ENCODE measurements around the gene RIMS1.

RIMS1 gene

GRCh38 chr6:71982389-71982788 lies 96.0 kb downstream of the RIMS1 start:
- Histone ChIP-seq H3K9me2 (ENCODE audit: low read depth, low read length) (no peaks in the 10 kb centered on the region), H3K27ac (ENCODE audit: low read depth, low read length, poor library complexity, severe bottlenecking) (no peak overlapping the region), H3K36me3 (ENCODE audit: insufficient read depth, low read length) (no peaks in the 10 kb centered on the region), H4K20me1 (ENCODE audit: insufficient read depth, low read length) (no peaks in the 10 kb centered on the region), H3K27me3 (ENCODE audit: insufficient read depth, low read length) (no peaks in the 10 kb centered on the region), H3K4me1 (ENCODE audit: insufficient read depth, low read length, severe bottlenecking) (no peaks in the 10 kb centered on the region), H3K4me2 (ENCODE audit: low read length) (no peak overlapping the region), H3K79me2 (ENCODE audit: insufficient read depth, low read length) (no peaks in the 10 kb centered on the region), H3K9ac (ENCODE audit: low read length) (no peak overlapping the region), H3K4me3 (ENCODE audit: low read depth, low read length, poor library complexity, severe bottlenecking) (no peak overlapping the region), H2AFZ (ENCODE audit: low read length) (no peak overlapping the region), H3K9me3 (ENCODE audit: low read length) (no peaks in the 10 kb centered on the region), H3F3A (ENCODE audit: insufficient read depth, low read length) (no peaks in the 10 kb centered on the region)
- TF ChIP-seq, protein P1, sequence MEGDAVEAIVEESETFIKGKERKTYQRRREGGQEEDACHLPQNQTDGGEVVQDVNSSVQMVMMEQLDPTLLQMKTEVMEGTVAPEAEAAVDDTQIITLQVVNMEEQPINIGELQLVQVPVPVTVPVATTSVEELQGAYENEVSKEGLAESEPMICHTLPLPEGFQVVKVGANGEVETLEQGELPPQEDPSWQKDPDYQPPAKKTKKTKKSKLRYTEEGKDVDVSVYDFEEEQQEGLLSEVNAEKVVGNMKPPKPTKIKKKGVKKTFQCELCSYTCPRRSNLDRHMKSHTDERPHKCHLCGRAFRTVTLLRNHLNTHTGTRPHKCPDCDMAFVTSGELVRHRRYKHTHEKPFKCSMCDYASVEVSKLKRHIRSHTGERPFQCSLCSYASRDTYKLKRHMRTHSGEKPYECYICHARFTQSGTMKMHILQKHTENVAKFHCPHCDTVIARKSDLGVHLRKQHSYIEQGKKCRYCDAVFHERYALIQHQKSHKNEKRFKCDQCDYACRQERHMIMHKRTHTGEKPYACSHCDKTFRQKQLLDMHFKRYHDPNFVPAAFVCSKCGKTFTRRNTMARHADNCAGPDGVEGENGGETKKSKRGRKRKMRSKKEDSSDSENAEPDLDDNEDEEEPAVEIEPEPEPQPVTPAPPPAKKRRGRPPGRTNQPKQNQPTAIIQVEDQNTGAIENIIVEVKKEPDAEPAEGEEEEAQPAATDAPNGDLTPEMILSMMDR (IDR thresholded peaks at IDR 0.05; ENCODE audit: low read length): no peak
- TF ChIP-seq EZH2 (IDR thresholded peaks at IDR 0.05; ENCODE audit: borderline replicate concordance, low read length): no peak

DNA sequence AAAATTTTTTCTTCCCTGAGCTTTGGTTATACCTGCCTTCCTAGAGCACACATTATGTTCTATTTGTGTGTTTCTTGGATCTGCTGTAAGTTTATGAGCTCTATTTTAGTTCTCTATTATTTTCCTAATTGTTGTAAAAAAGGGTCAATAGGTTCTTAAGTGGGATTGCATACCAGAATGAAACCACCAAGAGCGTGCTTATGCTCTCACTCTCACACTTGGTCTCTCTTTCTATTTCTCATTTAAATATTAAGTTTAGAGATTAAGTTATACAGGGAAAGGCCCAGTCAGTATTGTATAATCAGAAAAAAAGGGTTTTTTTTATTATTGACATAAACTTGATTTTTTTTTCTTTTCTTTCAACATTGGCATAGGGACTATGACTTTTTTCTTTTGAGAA lies 96.8 kb downstream of the RIMS1 start:
- no peaks in the 10 kb centered on the region for H3K36me3 ChIP-seq (ENCODE audit: insufficient read depth, low read length)
- no peak overlapping the region for H3K4me3 ChIP-seq (ENCODE audit: low read depth, low read length, poor library complexity, severe bottlenecking)
- no peaks in the 10 kb centered on the region for H3K9me2 ChIP-seq (ENCODE audit: low read depth, low read length)
- H2AFZ ChIP-seq (ENCODE audit: low read length): no peak overlapping the region
- H3K79me2 ChIP-seq (ENCODE audit: insufficient read depth, low read length): no peaks in the 10 kb centered on the region
- H3F3A ChIP-seq (ENCODE audit: insufficient read depth, low read length): no peaks in the 10 kb centered on the region
- no peak overlapping the region for H3K27ac ChIP-seq (ENCODE audit: low read depth, low read length, poor library complexity, severe bottlenecking)
- no peaks in the 10 kb centered on the region for H3K9me3 ChIP-seq (ENCODE audit: low read length)
- H4K20me1 ChIP-seq (ENCODE audit: insufficient read depth, low read length): no peaks in the 10 kb centered on the region
- H3K4me2 ChIP-seq (ENCODE audit: low read length): no peak overlapping the region
- H3K9ac ChIP-seq (ENCODE audit: low read length): no peak overlapping the region
- H3K4me1 ChIP-seq (ENCODE audit: insufficient read depth, low read length, severe bottlenecking): no peaks in the 10 kb centered on the region
- TF ChIP-seq, protein P1 (IDR thresholded peaks at IDR 0.05; ENCODE audit: low read length): no peak
- TF ChIP-seq EZH2 (IDR thresholded peaks at IDR 0.05; ENCODE audit: borderline replicate concordance, low read length): no peak
- H3K27me3 ChIP-seq (ENCODE audit: insufficient read depth, low read length): no peaks in the 10 kb centered on the region

GRCh38 chr6:71994705-71995271 lies 108.4 kb downstream of the RIMS1 start:
- H3K9me2 ChIP-seq (ENCODE audit: low read depth, low read length): no peaks in the 10 kb centered on the region
- no peak overlapping the region for H3K9ac ChIP-seq (ENCODE audit: low read length)
- H3K27ac ChIP-seq (ENCODE audit: low read depth, low read length, poor library complexity, severe bottlenecking): no peak overlapping the region
- H3K4me2 ChIP-seq (ENCODE audit: low read length): no peak overlapping the region
- H4K20me1 ChIP-seq (ENCODE audit: insufficient read depth, low read length): no peaks in the 10 kb centered on the region
- H3K27me3 ChIP-seq (ENCODE audit: insufficient read depth, low read length): no peaks in the 10 kb centered on the region
- no peaks in the 10 kb centered on the region for H3K36me3 ChIP-seq (ENCODE audit: insufficient read depth, low read length)
- H3K4me3 ChIP-seq (ENCODE audit: low read depth, low read length, poor library complexity, severe bottlenecking): no peak overlapping the region
- TF ChIP-seq EZH2 (IDR thresholded peaks at IDR 0.05; ENCODE audit: borderline replicate concordance, low read length): no peak
- TF ChIP-seq, protein P1 (IDR thresholded peaks at IDR 0.05; ENCODE audit: low read length): no peak
- H2AFZ ChIP-seq (ENCODE audit: low read length): no peak overlapping the region
- H3K4me1 ChIP-seq (ENCODE audit: insufficient read depth, low read length, severe bottlenecking): no peaks in the 10 kb centered on the region
- H3K79me2 ChIP-seq (ENCODE audit: insufficient read depth, low read length): no peaks in the 10 kb centered on the region
- H3K9me3 ChIP-seq (ENCODE audit: low read length): no peaks in the 10 kb centered on the region
- no peaks in the 10 kb centered on the region for H3F3A ChIP-seq (ENCODE audit: insufficient read depth, low read length)

All from OCI-LY1 (cell line).